HEK293 (cell line): ENCODE measurements around the gene SLC31A1.

Source experiments
- CTCF ChIA-PET: fragments of 350-600 bp; formaldehyde crosslinking; extraction: SDS; loops from one replicate; lab custom pipeline; 2021; ENCODE audit warnings: antibody characterized with exemption; lab: Yijun Ruan, JAX
- POLR2A ChIA-PET: fragments of 300-600 bp; formaldehyde crosslinking; extraction: SDS; loops from one replicate; lab custom pipeline; 2020; ENCODE audit warnings: antibody characterized with exemption, inconsistent platforms; lab: Yijun Ruan, JAX
- H3K27ac ChIP-seq: fragments of 200-500 bp; sonication (Bioruptor generic); 2 replicates; pipeline ENCODE4 v1.5.1; 2014; ENCODE audit warnings: low read depth, low read length, control low read depth, inconsistent platforms; ENCODE audit errors: extremely low read depth
- H3K36me3 ChIP-seq, 2 experiments: fragments of 200-500 bp in 1 of 2; sonication (Bioruptor generic) in 1 of 2; 1 replicate in 1 of 2; 2 replicates in 1 of 2; pipeline ENCODE4 v1.5.1; 2014 to 2017; ENCODE audit warnings: inconsistent platforms in 2 of 2, low read length in 2 of 2; ENCODE audit not compliant: control insufficient read depth in 2 of 2, insufficient read depth in 1 of 2
- H3K4me1 ChIP-seq: fragments of 200-500 bp; sonication (Bioruptor generic); 2 replicates; pipeline ENCODE4 v1.5.1; 2014; ENCODE audit warnings: mild to moderate bottlenecking, low read length, inconsistent platforms; ENCODE audit not compliant: control insufficient read depth, insufficient read depth
- H3K4me3 ChIP-seq: 2 replicates; pipeline ENCODE4 v1.5.1; 2011; ENCODE audit warnings: low read depth, mild to moderate bottlenecking, control low read depth, low read length, moderate library complexity
- H3K9me3 ChIP-seq: fragments of 200-500 bp; sonication (Bioruptor generic); 2 replicates; pipeline ENCODE4 v1.5.1; 2014; ENCODE audit warnings: low read depth, low read length, inconsistent platforms; ENCODE audit not compliant: control insufficient read depth, insufficient read depth
- EGR2 ChIP-seq: fragments of 450-650 bp; formaldehyde crosslinking; IDR thresholded peaks from 2 replicates; pipeline ENCODE4 v1.5.1; 2016; ENCODE audit warnings: low read depth, missing biosample characterization, missing genetic modification characterization
- GLIS1 ChIP-seq: fragments of 450-650 bp; formaldehyde crosslinking; IDR thresholded peaks from 2 replicates; pipeline ENCODE4 v1.5.1; 2016; ENCODE audit warnings: missing biosample characterization, missing genetic modification characterization
- MYNN ChIP-seq: fragments of 450-650 bp; formaldehyde crosslinking; IDR thresholded peaks from 2 replicates; pipeline ENCODE4 v1.5.1; 2016; ENCODE audit warnings: missing biosample characterization, missing genetic modification characterization, borderline replicate concordance
- OSR2 ChIP-seq: fragments of 450-650 bp; formaldehyde crosslinking; IDR thresholded peaks from 2 replicates; pipeline ENCODE4 v1.5.1; 2016; ENCODE audit warnings: missing biosample characterization, missing genetic modification characterization
- SP7 ChIP-seq: fragments of 450-650 bp; formaldehyde crosslinking; IDR thresholded peaks from 2 replicates; pipeline ENCODE4 v1.5.1; 2016; ENCODE audit warnings: missing biosample characterization, missing genetic modification characterization
- WT1 ChIP-seq: fragments of 450-650 bp; formaldehyde crosslinking; IDR thresholded peaks from 2 replicates; pipeline ENCODE4 v1.5.1; 2016; ENCODE audit warnings: missing biosample characterization, missing genetic modification characterization
- ZFHX2 ChIP-seq: fragments of 450-650 bp; formaldehyde crosslinking; conservative IDR thresholded peaks from 2 replicates; pipeline ENCODE4 v1.5.1; 2016; ENCODE audit warnings: missing biosample characterization, missing genetic modification characterization
- ZNF2 ChIP-seq: fragments of 450-650 bp; formaldehyde crosslinking; IDR thresholded peaks from 2 replicates; pipeline ENCODE4 v1.5.1; 2016; ENCODE audit warnings: missing biosample characterization, missing genetic modification characterization
- ZNF202 ChIP-seq: fragments of 450-650 bp; formaldehyde crosslinking; IDR thresholded peaks from 2 replicates; pipeline ENCODE4 v1.5.1; 2016; ENCODE audit warnings: missing biosample characterization, missing genetic modification characterization, borderline replicate concordance
- ZNF48 ChIP-seq: fragments of 450-650 bp; formaldehyde crosslinking; IDR thresholded peaks from 2 replicates; pipeline ENCODE4 v1.5.1; 2016; ENCODE audit warnings: missing biosample characterization, missing genetic modification characterization
- TF ChIP-seq, protein P1 (sequence below): fragments of 450-650 bp; formaldehyde crosslinking; IDR thresholded peaks from 2 replicates; pipeline ENCODE4 v1.5.1; 2016; ENCODE audit warnings: missing biosample characterization, missing genetic modification characterization
- TF ChIP-seq, protein P2 (sequence below): fragments of 450-650 bp; formaldehyde crosslinking; IDR thresholded peaks from 2 replicates; pipeline ENCODE4 v1.5.1; 2017; ENCODE audit warnings: missing biosample characterization, missing genetic modification characterization
- TF ChIP-seq, protein P3 (sequence below): fragments of 450-650 bp; formaldehyde crosslinking; IDR thresholded peaks from 2 replicates; pipeline ENCODE4 v1.5.1; 2016; ENCODE audit warnings: missing biosample characterization, missing genetic modification characterization
- TF ChIP-seq, protein P4 (sequence below): fragments of 450-650 bp; formaldehyde crosslinking; IDR thresholded peaks from 2 replicates; pipeline ENCODE4 v1.5.1; 2016; ENCODE audit warnings: missing biosample characterization, missing genetic modification characterization
- TF ChIP-seq, protein P5 (sequence below): fragments of 450-650 bp; formaldehyde crosslinking; IDR thresholded peaks from 2 replicates; pipeline ENCODE4 v1.5.1; 2016; ENCODE audit warnings: missing biosample characterization, missing genetic modification characterization

Gene SLC31A1

DNA sequence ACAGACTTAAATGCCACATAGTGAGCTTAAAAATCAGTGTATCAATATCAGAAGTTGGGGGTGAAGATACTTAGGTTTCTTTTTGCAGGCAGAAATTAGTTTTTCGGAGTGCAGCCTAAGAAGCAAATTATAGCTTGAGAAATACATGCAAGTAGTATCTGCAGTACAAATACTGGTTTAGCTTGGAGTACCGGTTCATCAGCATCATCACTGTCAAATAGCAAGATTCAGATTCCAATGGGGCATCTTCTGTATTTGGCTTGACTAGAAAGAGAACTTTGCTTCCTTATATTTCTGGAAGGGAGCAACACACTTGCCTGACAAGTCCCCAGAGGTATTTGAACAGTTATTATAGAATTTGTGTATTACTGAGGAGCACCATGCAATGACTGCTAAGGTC is 19.8 kb downstream of the SLC31A1 start:
- Histone ChIP-seq H3K9me3 (no peaks in the 10 kb centered on the region), H3K27ac (no peak overlapping the region), H3K36me3 (no peaks in the 10 kb centered on the region), H3K4me1 (peaks cover 6% of the 10 kb centered on the region; the same call in 1 of the 2 replicates), H3K4me3 (no peak overlapping the region)
- POLR2A ChIA-PET = no interaction called here
- CTCF ChIA-PET = interaction anchor here (1.9 kb wide), 1 partner anchor 33 kb away, joined by 9 read pairs; no protein-coding TSS in a partner anchor
- TF ChIP-seq ZNF202 (tag by site-specific recombination) = no peak

DNA sequence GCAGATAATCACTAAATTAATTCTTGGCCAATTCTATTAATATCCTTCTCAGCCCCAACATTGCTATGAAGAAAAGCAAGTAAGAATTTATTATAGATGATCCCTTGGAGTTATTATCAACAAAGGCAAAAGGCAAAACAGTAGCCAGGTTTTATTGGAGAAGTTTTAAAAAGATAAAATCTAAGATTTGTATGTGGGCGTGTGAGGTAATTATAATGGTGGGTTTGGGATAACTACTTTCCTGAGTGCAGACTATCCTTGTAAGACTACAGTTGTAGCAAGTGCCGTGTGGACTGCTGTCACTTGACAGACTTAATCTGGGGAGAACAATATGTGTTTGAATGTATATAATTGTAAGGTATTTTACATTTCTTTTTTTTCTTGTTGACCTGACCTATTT is 23.2 kb downstream of the SLC31A1 start:
- Histone ChIP-seq H3K36me3 (no peaks in the 10 kb centered on the region), H3K27ac (no peak overlapping the region)
- TF ChIP-seq, protein P1, sequence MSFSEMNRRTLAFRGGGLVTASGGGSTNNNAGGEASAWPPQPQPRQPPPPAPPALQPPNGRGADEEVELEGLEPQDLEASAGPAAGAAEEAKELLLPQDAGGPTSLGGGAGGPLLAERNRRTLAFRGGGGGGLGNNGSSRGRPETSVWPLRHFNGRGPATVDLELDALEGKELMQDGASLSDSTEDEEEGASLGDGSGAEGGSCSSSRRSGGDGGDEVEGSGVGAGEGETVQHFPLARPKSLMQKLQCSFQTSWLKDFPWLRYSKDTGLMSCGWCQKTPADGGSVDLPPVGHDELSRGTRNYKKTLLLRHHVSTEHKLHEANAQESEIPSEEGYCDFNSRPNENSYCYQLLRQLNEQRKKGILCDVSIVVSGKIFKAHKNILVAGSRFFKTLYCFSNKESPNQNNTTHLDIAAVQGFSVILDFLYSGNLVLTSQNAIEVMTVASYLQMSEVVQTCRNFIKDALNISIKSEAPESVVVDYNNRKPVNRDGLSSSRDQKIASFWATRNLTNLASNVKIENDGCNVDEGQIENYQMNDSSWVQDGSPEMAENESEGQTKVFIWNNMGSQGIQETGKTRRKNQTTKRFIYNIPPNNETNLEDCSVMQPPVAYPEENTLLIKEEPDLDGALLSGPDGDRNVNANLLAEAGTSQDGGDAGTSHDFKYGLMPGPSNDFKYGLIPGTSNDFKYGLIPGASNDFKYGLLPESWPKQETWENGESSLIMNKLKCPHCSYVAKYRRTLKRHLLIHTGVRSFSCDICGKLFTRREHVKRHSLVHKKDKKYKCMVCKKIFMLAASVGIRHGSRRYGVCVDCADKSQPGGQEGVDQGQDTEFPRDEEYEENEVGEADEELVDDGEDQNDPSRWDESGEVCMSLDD (tag by site-specific recombination) = no peak
- peak; percentile 32; the same call in 1 of the 2 replicates for TF ChIP-seq ZFHX2 (tag by site-specific recombination)
- TF ChIP-seq, protein P2, sequence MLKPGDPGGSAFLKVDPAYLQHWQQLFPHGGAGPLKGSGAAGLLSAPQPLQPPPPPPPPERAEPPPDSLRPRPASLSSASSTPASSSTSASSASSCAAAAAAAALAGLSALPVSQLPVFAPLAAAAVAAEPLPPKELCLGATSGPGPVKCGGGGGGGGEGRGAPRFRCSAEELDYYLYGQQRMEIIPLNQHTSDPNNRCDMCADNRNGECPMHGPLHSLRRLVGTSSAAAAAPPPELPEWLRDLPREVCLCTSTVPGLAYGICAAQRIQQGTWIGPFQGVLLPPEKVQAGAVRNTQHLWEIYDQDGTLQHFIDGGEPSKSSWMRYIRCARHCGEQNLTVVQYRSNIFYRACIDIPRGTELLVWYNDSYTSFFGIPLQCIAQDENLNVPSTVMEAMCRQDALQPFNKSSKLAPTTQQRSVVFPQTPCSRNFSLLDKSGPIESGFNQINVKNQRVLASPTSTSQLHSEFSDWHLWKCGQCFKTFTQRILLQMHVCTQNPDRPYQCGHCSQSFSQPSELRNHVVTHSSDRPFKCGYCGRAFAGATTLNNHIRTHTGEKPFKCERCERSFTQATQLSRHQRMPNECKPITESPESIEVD (tag by site-specific recombination) = peak; percentile 59
- peak; percentile 50; the same call in 1 of the 2 replicates for TF ChIP-seq EGR2 (tag by site-specific recombination)
- no peak for TF ChIP-seq ZNF48 (tag by site-specific recombination)
- peak; percentile 78 for TF ChIP-seq SP7 (tag by site-specific recombination)
- TF ChIP-seq OSR2 (tag by site-specific recombination) = peak; percentile 45; the same call in 1 of the 2 replicates
- TF ChIP-seq, all 188 proteins: peak for 5
- ChIA-PET CTCF (no interaction called here), POLR2A (interaction anchor here (1.3 kb wide), 1 partner anchor 23 kb away, joined by 3 read pairs; the partner anchor contains the start of genes FKBP15 and SLC31A1)
- no peaks in the 10 kb centered on the region for H3K9me3 ChIP-seq
- H3K4me3 ChIP-seq = no peak overlapping the region
- H3K4me1 ChIP-seq = peaks cover 6% of the 10 kb centered on the region; the same call in 1 of the 2 replicates

DNA sequence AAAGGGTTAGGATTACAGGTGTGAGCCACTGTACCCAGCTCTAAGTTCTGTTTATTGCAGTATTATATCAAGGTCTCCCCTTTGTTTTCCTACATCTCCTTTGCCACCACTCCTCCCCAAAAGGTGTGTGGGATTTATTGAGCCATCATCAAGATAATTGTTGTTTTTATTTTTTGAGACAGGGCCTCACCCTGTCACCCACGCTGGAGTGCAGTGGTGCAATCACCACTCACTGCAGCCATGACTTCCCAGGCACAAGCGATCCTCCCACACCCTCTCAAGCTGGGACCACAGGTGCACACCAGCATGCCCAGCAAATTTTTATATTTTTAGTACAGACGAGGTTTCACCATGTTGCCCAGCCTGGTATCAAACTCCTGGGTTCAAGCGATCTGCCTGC is 24.6 kb downstream of the SLC31A1 start:
- no peaks in the 10 kb centered on the region for H3K9me3 ChIP-seq
- H3K36me3 ChIP-seq = no peaks in the 10 kb centered on the region
- peak; percentile 86 for TF ChIP-seq ZFHX2 (tag by site-specific recombination)
- no peak for TF ChIP-seq ZNF48 (tag by site-specific recombination)
- peak; percentile 84 for TF ChIP-seq EGR2 (tag by site-specific recombination)
- H3K27ac ChIP-seq = no peak overlapping the region
- ChIA-PET POLR2A (interaction anchor here (1.3 kb wide), 1 partner anchor 24 kb away, joined by 3 read pairs; the partner anchor contains the start of genes FKBP15 and SLC31A1), CTCF (no interaction called here)
- H3K4me3 ChIP-seq = no peak overlapping the region
- H3K4me1 ChIP-seq = peaks cover 6% of the 10 kb centered on the region; the same call in 1 of the 2 replicates

DNA sequence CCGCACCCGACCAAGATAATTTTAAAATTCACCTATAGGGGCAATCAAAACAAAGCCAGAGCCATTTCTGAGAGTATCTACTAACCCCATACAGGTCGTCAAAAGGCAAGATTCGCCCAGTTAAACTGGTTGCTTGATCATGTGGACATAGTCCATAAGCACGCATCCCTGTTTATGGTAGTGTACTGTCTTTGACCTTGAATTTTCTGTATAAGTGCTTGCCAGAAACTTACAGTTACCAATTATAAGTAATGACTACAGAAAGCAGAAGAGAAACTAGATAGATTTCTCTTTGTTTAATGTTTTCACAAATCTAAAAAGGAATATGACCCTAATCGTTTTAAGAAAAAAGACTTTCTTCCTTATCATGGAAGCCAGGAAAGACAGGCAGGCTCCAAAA is 25.6 kb downstream of the SLC31A1 start:
- H3K36me3 ChIP-seq = no peaks in the 10 kb centered on the region
- ChIA-PET CTCF (interaction anchor here (0.7 kb wide), 1 partner anchor 277 kb away, joined by 3 read pairs; no protein-coding TSS in a partner anchor), POLR2A (no interaction called here)
- H3K9me3 ChIP-seq = no peaks in the 10 kb centered on the region
- H3K27ac ChIP-seq = no peak overlapping the region
- H3K4me1 ChIP-seq = peaks cover 6% of the 10 kb centered on the region; the same call in 1 of the 2 replicates
- no peak overlapping the region for H3K4me3 ChIP-seq
- TF ChIP-seq, protein P3, sequence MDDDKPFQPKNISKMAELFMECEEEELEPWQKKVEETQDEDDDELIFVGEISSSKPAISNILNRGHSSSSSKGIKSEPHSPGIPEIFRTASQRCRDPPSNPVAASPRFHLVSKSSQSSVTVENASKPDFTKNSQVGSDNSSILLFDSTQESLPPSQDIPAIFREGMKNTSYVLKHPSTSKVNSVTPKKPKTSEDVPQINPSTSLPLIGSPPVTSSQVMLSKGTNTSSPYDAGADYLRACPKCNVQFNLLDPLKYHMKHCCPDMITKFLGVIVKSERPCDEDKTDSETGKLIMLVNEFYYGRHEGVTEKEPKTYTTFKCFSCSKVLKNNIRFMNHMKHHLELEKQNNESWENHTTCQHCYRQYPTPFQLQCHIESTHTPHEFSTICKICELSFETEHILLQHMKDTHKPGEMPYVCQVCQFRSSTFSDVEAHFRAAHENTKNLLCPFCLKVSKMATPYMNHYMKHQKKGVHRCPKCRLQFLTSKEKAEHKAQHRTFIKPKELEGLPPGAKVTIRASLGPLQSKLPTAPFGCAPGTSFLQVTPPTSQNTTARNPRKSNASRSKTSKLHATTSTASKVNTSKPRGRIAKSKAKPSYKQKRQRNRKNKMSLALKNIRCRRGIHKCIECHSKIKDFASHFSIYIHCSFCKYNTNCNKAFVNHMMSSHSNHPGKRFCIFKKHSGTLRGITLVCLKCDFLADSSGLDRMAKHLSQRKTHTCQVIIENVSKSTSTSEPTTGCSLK (tag by site-specific recombination) = no peak
- TF ChIP-seq, protein P4, sequence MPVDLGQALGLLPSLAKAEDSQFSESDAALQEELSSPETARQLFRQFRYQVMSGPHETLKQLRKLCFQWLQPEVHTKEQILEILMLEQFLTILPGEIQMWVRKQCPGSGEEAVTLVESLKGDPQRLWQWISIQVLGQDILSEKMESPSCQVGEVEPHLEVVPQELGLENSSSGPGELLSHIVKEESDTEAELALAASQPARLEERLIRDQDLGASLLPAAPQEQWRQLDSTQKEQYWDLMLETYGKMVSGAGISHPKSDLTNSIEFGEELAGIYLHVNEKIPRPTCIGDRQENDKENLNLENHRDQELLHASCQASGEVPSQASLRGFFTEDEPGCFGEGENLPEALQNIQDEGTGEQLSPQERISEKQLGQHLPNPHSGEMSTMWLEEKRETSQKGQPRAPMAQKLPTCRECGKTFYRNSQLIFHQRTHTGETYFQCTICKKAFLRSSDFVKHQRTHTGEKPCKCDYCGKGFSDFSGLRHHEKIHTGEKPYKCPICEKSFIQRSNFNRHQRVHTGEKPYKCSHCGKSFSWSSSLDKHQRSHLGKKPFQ (tag by site-specific recombination) = no peak
- TF ChIP-seq WT1 (tag by site-specific recombination) (no peak), GLIS1 (tag by site-specific recombination) (no peak), ZNF2 (tag by site-specific recombination) (no peak), MYNN (tag by site-specific recombination) (no peak)
- TF ChIP-seq, protein P5, sequence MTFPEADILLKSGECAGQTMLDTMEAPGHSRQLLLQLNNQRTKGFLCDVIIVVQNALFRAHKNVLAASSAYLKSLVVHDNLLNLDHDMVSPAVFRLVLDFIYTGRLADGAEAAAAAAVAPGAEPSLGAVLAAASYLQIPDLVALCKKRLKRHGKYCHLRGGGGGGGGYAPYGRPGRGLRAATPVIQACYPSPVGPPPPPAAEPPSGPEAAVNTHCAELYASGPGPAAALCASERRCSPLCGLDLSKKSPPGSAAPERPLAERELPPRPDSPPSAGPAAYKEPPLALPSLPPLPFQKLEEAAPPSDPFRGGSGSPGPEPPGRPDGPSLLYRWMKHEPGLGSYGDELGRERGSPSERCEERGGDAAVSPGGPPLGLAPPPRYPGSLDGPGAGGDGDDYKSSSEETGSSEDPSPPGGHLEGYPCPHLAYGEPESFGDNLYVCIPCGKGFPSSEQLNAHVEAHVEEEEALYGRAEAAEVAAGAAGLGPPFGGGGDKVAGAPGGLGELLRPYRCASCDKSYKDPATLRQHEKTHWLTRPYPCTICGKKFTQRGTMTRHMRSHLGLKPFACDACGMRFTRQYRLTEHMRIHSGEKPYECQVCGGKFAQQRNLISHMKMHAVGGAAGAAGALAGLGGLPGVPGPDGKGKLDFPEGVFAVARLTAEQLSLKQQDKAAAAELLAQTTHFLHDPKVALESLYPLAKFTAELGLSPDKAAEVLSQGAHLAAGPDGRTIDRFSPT (tag by site-specific recombination) = no peak
